ENCODE results near the gene TMEM233.

TMEM233 gene

DNA sequence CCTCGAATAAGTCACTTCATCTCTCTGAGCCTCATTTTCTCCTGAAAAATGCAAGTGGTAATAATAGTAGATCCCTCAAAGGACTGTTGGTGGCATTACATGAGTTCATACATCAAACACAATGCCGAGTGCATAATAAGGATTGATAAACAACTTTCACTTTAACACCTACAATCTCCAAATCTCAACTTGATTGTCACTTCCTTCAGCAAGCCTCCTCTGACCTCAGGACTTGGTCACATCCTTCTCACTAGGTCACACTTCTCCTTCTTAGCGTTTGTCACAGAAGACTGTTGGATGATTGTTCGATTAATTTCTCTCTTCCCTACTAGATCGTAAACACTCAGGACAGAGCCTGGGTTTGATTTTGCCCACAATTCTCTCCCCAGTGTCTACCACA, 66.5 kb downstream of the TMEM233 start:
- no peak for DNase-seq

DNA sequence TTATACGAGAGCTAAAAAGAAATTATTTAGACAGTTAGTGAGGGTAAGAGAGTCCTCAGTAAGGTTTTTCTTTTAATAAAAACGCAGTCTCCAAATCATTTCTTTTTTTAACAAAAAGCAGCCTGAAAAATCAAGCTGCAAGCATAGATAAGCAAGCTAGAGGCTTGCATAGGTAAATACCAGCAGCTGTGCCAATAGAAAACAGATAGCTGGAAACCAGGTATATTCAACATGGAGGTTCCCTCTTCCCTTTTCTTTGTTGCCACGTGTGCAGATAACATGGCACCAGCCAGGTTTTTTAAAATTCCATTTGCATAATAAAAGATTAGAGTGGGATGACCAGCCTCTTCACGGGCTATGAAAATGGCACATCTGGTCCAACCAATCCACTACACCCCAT, 68.3 kb downstream of the TMEM233 start:
- no peak for DNase-seq

GRCh38 chr12:119664642-119665041, 71.1 kb downstream of the TMEM233 start:
- DNase-seq: no peak

- DNase-seq: no peak
Measured at GRCh38 chr12:119665164-119665929, 71.8 kb downstream of the TMEM233 start.

DNA sequence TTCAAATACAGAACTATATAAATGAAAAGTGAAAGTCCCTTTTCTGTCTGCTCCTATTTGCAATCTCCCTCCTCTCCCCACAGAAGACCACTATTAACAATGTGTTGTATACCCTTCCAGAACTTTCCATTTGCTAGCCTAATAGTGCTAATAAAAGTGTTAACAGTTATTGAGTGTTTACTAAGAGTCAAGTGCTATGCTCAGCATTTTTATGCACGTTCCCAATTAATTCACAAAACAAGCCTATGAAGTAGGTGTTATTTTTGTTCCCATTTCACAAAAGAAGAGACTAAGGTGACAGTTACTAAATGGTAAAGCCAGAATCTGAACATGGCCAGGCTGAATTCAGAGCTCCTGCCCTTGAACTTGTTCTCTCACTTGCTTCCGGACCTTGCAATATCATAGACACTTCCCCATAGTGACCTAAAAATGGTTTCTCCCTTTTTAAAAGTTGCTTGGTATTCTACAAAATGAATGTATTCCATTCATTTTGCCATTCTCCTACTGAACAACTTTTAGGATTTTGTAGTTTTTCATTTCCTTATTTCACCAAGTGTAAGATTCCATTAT, 72.7 kb downstream of the TMEM233 start:
- DNase-seq: no peak

GRCh38 chr12:119666900-119667576, 73.5 kb downstream of the TMEM233 start:
- DNase-seq: no peak

DNA sequence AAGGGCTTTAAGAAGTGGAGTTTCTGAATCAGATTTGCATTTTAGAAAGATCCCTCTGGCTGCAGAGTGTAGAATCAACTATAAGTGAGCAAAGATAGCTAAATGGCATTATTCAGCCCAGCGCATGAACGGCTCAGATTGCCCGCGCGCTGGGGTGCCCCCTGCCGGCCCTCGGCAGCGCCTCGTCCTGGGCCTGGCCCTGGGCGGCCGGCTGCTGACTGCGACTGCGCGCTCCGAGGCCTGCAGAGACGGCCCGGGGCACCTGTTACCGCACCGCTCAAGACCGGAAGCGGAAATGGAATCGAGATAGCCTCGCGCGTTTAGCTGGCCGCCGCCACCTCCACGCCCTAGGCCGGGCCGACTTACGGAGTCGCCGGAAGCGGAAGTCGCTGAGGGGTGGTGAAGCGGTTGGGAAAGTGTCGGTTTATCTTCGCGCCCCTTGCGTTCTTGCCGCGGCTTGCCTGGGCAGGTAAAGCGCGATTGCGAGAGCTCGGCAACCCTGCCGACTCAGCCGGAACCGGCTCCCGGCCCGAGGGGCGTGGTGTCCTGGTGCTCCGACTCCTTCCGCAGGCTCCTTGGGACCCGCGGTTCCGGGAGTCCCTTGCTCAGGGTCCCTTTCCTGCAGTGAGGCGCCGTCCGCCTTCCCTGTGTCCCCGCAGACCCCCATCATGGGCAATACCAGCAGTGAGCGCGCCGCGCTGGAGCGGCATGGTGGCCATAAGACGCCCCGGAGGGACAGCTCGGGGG, 74.2 kb downstream of the TMEM233 start, which contains the start of gene PRKAB1:
PRKAB1 (plus strand) TSS at position 557 of the 747 bp plus-strand sequence; CDS start at position 669, 112 bp downstream.
- DNase-seq: peak; percentile 96

GRCh38 chr12:119668324-119668841, 74.8 kb downstream of the TMEM233 start:
- no peak for DNase-seq

DNA sequence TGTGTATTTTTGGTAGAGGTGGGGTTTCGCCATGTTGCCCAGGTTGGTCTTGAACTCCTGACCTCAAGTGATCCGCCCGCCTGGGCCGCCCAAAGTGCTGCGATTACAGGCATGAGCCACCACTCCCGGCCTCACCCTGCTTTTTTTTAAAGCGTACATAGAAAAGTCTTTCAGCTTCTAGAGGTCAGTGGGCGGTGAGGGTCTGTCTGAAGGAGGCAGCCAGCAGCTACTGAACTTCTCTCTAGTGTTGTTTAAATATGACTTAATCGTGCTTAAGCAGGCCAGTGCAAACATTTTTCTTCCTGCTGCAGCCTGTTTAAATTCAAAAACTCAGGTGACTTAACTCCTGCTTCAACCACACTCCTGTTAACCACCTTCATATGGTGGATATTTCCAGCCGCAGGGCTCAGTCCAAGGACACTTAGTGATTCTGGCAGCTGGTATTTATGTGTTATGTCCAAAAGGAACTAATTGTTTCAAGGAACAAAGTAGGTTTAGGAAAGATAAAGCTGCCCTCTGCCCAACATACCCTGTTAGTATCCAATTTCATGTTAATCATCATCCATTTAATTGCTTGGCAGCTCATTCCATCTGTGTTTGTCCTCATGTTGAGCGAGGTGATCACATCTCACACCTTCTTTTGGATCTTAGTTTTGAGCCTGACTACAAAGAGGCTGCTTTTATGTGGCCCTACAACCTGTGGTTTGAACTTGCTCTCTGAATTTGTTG, 76.3 kb downstream of the TMEM233 start:
- DNase-seq: no peak

GRCh38 chr12:119671070-119671469, 77.5 kb downstream of the TMEM233 start:
- no peak for DNase-seq

- no peak for DNase-seq
Measured at GRCh38 chr12:119672194-119672593, 78.6 kb downstream of the TMEM233 start.

- DNase-seq: no peak
Measured at GRCh38 chr12:119673634-119674033, 80.1 kb downstream of the TMEM233 start.

DNA sequence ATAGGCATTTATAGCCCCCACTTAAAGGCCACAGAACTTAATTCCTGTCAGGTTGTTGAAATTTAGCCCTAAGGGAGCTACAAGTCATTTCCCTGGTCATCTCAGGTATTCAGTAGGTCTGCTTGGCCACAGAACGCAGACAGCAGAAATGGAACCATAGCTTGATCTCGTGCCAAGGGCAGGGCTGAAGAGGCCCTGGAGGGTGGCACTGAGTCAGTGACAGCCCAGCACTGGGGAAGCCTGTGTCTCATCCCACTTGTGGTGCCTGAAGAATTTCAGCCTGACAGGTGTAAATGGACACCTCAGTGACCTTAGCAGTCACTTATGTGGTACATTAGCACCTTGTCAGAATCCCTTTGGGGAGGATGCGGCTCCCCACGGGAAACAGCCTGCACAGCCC, 81.0 kb downstream of the TMEM233 start:
- no peak for DNase-seq

- DNase-seq: no peak
Measured at GRCh38 chr12:119676022-119676421, 82.4 kb downstream of the TMEM233 start.

DNA sequence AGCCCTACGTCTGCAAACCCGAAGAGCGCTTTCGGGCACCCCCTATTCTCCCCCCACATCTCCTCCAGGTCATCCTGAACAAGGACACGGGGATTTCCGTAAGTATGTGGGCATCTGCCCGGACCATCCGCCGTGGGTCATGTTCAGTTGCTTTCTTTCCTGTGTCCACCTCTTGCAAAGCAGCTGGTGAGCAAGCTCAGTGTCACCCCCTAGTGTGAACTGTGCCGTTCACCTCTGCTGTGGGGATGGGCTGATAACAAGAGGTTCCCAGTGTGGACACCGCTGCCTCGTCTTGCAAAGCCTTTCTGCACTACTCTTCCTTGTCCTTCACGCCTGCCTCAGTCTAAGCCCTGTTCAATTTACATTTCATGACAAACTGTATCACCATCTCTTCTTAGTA, 83.0 kb downstream of the TMEM233 start:
- DNase-seq: no peak

DNA sequence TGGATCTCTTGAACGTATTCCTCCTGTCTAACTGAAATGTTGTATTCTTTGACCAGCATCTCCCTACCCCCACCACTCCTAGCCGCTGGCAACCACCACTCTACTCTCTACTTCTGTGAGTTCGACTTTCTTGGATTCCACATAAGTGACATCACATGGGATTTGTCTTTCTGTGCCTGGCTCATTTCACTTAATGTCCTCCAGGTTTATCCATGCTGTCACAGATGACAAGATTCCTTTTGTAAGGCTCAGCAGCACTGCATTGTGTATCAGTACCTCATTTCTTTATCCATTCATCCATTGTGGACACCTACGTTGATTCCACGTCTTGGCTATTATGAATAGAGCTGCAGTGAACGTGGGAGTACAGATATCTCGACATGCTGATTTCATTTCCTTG, 84.9 kb downstream of the TMEM233 start:
- DNase-seq: no peak

DNA sequence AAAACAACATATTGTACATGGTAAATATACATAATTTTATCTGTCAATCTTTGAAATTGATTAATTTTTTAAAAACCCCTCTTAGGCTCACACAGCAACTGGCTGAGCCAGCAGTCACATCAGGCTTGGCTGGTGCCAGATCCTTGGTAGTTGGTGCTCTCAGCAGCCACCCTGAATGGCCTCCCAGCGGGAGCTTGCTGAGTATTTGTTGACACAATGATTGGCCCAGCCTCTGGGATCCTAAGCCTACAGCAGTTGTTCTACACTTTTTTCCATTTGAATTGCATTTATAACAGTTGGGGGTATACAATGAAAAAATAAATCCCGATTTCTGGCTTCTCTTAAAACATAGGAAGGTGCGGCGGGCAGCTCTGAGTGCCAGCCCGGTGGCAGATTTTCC, 85.5 kb downstream of the TMEM233 start:
- DNase-seq: peak; percentile 87

GRCh38 chr12:119679490-119679889, 85.9 kb downstream of the TMEM233 start:
- DNase-seq: no peak

DNA sequence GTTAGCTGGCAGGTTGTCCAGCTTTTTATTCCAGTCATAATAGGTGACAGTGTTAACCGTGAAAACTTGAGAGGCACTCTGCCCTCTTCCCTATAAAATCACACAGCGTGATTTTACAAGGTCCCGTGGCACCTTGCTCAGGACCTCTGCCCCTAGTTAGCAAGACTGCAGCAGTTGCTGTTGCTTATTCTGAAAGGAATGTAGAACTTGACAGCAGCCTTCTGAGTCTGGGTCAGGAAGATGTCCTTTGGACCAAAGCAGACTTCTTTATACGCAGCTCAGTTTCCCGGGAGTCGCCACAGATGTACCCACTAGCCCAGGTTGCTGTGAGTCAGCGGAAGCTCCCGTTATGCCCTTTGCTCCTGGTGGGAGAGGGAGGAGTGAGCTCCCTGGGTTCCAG, 87.5 kb downstream of the TMEM233 start:
- no peak for DNase-seq

- no peak for DNase-seq
Measured at GRCh38 chr12:119681728-119682638, 88.4 kb downstream of the TMEM233 start.

DNA sequence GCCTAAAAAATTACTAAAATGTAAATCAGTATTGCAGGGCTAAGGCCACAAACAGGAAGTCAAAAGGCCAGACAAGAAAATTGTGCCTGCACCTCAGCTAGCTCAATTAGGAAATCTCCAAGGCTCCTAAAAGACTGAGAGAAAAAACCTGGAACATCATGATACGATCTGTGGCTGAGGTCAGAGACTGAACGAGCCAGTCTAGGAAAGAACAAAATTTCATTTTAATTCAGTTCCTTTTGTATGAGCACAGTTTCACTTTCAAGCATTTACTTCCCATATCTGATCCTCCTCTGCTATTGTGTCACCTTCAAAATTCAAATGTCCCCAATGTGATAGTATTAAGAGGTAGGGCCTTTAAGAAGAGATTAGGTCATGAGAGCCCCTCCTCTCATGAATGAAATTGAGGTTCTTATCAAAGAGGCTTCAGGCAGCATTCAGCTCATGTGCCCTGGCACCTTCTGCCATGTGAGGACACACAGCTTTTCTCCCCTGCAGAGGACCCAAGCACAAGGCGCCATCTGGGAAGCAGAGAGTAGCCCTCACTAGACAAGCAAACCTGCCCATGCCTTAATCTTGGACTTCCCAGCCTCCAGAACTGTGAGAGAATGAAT, 89.2 kb downstream of the TMEM233 start:
- DNase-seq: no peak

Data from NCI-H1092 (cell line).